ENCODE results near the gene SETBP1.

DNA sequence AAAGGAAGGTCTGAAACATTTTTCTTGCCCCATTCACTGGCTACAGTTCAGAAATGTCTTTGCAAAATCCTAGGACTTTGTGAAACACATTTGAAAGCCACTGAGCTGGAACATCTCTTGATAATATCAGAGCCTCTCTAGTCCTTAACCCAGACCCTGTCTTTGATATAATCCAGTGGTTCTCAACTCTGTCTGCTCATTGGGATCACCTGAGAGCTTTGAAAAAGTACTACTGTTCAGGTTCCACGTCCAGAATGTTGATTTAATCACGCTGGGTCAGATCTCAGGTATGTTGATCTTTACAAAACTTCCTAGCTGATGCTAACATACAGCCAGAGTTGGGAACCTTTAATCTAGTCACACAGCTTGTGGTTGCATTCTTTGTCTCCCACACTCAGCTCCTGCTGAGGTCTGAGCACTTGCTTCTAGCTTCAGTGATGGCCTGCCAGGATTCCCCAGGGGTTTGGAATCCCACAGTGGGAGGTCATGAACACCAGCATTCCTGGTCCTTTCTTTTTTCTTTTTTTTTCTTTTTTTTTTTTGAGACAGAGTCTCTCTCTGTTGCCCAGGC, 262.7 kb downstream of the SETBP1 start:
- TF ChIP-seq POLR2AphosphoS5 (IDR thresholded peaks at IDR 0.05; ENCODE audit: borderline replicate concordance, low read depth, low read length) (no peak), EZH2 (IDR thresholded peaks at IDR 0.05) (no peak), FOXP2 (optimal IDR thresholded peaks at IDR 0.05; ENCODE audit: control extremely low read depth, extremely low read length, insufficient read depth) (no peak)

Measured in SK-N-MC (cell line).